Sciatic nerve (tissue), 2 donors: ENCODE measurements around the gene CYP2F1. TPM values are rescaled to one million over a fixed set of nuclear protein-coding genes. Genes with fewer than 3 reads are reported as not detected.
"Not testable (repeated sequence)": the region's sequence is repeated elsewhere in the genome, so short reads cannot be mapped to it uniquely, and the experiment has no call there.

Experiments used
- ATAC-seq: fragments of 200-7000 bp; cut with Tn5 transposase; one replicate; pipeline ENCODE4 v1.9.1; 2020; ENCODE audit warnings: mild to moderate bottlenecking, moderate library complexity
- DNase-seq: peaks from one replicate; pipeline ENCODE4 v3.0.0-alpha.2; 2020; ENCODE audit warnings: low spot score
- intact Hi-C: fragments of 100-400 bp; cut with DNase I; formaldehyde crosslinking; loops from one replicate; pipeline ENCODE4 v1.14.2; 2022
- total RNA-seq: library from RNA; stranded (reverse); fragmentation: NEBNext Ultra II Directional; extraction: Animal tissue kit (Norgen Biotek cat#: 25700); gene quantifications from one replicate; pipeline ENCODE4 v1.2.1, GENCODE V29; 2021
- donor health status: DM: no; HTN: no; CAD: no.
- donor health status: DM: no; HTN: no; CAD: no.

Gene CYP2F1, protein sequence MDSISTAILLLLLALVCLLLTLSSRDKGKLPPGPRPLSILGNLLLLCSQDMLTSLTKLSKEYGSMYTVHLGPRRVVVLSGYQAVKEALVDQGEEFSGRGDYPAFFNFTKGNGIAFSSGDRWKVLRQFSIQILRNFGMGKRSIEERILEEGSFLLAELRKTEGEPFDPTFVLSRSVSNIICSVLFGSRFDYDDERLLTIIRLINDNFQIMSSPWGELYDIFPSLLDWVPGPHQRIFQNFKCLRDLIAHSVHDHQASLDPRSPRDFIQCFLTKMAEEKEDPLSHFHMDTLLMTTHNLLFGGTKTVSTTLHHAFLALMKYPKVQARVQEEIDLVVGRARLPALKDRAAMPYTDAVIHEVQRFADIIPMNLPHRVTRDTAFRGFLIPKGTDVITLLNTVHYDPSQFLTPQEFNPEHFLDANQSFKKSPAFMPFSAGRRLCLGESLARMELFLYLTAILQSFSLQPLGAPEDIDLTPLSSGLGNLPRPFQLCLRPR
- total RNA-seq, result not detected

- peak; percentile 32 for DNase-seq
- intact Hi-C loops, result no loop called here
- no peak for ATAC-seq
Observed at GRCh38 chr19:41114132-41114531, at the start of gene CYP2F1. Gene CYP2F1, plus strand, starts transcription at chr19:41114432. Its CDS starts 1,757 bp downstream, at chr19:41116189.

GRCh38 chr19:41064974-41065569, 49.2 kb upstream of the CYP2F1 start:
- ATAC-seq, result no peak
- no peak for DNase-seq
- intact Hi-C loops, result no loop called here

DNA sequence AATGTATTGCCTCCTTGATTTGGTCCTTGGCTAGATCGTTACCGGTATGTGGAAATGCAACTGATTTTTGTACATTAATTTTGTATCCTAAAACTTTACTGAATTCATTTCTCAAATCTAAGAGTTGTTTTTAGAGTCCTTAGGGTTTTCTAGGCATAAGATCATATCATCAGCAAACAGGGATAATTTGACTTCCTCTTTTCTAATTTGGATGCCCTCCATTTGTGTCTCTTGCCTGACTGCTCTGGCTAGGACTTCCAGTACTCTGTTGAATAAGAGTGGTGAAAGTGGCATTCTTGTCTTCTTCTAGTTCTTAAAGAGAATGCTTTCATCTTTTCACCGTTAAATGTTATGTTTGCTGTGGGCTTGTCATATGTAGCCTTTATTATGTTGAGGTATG, 37.9 kb upstream of the CYP2F1 start:
- intact Hi-C loops, result no loop called here
- ATAC-seq (no peak), DNase-seq (no peak)

DNA sequence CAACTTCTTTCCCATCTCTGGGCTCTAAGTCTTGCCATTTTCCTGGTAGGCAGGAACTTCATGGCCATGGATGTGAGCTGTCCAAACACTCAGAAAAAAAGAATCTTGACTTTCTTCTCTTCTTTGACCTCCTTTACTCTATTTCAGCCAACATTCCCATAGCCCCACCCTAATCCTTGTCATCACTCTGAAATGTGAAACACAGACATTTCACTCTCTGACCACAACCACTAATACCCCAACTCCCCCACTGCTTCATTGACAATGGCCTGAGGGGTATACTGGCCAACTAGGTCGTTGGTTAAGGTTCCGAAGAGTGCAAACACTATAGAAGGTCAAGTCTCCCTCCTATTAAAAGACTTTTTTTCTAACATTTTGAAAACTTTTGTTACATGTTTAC, 30.7 kb upstream of the CYP2F1 start:
- DNase-seq (no peak), ATAC-seq (no peak)
- intact Hi-C loops, result no loop called here

DNA sequence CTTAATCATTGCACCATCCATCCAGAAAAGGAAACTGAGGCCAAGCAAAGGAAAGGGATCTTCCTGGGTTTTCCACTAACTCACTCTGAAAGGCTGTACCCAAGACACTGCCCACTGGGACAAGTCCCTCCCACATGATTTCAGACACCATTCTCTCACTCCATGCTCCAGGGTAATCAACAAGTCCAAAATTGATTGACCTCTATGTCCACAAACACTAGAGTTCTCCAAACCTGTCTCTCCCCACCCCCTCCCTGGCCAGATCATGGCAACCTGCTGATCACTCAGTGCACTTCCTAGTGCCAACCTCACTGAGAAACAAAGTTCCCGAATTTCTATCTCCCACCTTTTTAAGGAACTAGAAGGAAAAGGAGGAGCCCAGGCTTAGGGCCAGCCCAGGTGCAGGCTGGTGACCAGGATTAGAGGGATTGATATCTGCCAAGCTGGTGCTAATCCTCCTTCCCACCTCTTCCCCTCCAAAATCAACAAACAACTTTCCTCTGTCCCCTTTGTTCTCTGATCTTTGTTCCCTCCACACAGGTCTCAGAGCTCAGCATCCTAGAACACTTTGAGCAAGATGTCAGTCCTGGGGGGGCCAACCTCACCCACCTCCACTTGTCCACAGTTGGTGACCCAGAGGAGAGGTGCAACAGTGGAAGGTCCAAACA, 28.4 kb upstream of the CYP2F1 start:
- ATAC-seq (no peak), DNase-seq (no peak)
- intact Hi-C loops, result loop anchor here (1.0 kb wide), 1 partner anchor 11 kb away; no protein-coding TSS in a partner anchor

DNA sequence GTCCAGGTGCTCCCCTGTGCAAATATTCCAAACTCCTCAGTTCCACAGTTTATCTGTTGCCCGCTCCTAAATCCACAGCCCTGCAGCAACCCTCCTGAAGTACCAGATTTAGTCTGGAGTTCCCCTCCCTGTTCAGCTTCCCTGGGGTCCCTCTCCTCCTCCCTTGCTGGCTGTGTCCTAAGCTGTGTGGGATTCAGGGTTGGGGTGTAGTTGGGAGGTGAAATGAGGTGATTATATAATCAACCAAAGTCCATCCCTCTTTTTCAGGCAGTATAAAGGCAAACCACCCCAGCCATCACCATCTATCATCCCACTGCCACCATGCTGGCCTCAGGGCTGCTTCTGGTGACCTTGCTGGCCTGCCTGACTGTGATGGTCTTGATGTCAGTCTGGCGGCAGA, 26.1 kb upstream of the CYP2F1 start, which contains the start of gene CYP2A13:
Gene CYP2A13 (plus strand): TSS at position 301 of the 400 bp plus-strand sequence. CDS start 21 bp downstream, at position 322.
- no peak for DNase-seq
- ATAC-seq, result no peak
- intact Hi-C loops, result no loop called here

DNA sequence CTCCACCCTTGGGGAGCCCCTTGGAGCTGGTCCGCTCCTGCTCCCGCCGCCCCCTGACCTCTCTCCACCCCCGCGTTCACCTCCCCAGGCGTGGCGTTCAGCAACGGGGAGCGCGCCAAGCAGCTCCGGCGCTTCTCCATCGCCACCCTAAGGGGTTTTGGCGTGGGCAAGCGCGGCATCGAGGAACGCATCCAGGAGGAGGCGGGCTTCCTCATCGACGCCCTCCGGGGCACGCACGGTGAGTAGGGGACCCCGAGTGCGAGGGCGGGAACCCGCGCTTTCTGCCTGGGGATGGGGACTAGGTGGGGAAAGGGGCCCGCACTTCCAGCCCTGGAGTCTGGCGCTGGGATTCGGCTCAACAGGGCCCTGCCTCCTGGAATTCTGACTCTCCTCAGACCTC, 24.3 kb upstream of the CYP2F1 start:
- intact Hi-C loops, result no loop called here
- no peak for ATAC-seq
- DNase-seq, result no peak

- intact Hi-C loops, result no loop called here
- DNase-seq (no peak), ATAC-seq (no peak)
Observed at GRCh38 chr19:41095703-41096102, 18.5 kb upstream of the CYP2F1 start.

GRCh38 chr19:41096353-41096752, 17.9 kb upstream of the CYP2F1 start:
- DNase-seq (no peak), ATAC-seq (no peak)
- intact Hi-C loops, result no loop called here

GRCh38 chr19:41097302-41097701, 16.9 kb upstream of the CYP2F1 start:
- DNase-seq, result no peak
- intact Hi-C loops, result no loop called here
- ATAC-seq, result no peak

DNA sequence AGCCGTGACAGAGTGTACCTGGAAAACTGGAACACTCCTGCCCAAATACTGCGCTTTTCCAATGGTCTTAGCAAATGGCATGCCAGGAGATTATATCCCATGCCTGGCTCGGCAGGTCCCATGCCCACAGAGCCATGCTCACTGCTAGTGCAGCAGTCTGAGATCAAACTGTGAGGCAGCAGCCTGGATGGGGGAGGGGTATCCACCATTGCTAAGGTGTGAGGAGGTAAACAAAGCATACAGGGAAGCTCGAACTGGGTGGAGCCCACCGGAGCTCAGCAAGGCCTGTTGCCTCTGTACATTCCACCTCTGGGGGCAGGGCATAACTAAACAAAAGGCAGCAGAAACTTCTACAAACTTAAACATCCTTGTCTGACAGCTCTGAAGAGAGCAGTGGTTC, 15.5 kb upstream of the CYP2F1 start:
- ATAC-seq, result no peak
- intact Hi-C loops, result no loop called here

GRCh38 chr19:41102210-41102609, 12.0 kb upstream of the CYP2F1 start:
- DNase-seq, ATAC-seq, intact Hi-C loops: not testable (repeated sequence)

More for the DNA sequence above, 15.5 kb upstream of the CYP2F1 start:
- DNase-seq, result no peak

GRCh38 chr19:41106177-41106576, 8.1 kb upstream of the CYP2F1 start:
- no peak for DNase-seq
- intact Hi-C loops, result no loop called here
- no peak for ATAC-seq

GRCh38 chr19:41111296-41111695, 2.9 kb upstream of the CYP2F1 start:
- ATAC-seq (no peak), DNase-seq (no peak)
- intact Hi-C loops, result no loop called here

GRCh38 chr19:41111750-41112295, 2.4 kb upstream of the CYP2F1 start:
- DNase-seq (no peak), ATAC-seq (no peak)
- intact Hi-C loops, result no loop called here

- peak; percentile 51 for DNase-seq
- intact Hi-C loops, result no loop called here
- ATAC-seq, result no peak
Observed at GRCh38 chr19:41112728-41113290, 1.4 kb upstream of the CYP2F1 start.

GRCh38 chr19:41116261-41116660, 2.0 kb downstream of the CYP2F1 start:
- intact Hi-C loops, result no loop called here
- no peak for ATAC-seq
- no peak for DNase-seq

DNA sequence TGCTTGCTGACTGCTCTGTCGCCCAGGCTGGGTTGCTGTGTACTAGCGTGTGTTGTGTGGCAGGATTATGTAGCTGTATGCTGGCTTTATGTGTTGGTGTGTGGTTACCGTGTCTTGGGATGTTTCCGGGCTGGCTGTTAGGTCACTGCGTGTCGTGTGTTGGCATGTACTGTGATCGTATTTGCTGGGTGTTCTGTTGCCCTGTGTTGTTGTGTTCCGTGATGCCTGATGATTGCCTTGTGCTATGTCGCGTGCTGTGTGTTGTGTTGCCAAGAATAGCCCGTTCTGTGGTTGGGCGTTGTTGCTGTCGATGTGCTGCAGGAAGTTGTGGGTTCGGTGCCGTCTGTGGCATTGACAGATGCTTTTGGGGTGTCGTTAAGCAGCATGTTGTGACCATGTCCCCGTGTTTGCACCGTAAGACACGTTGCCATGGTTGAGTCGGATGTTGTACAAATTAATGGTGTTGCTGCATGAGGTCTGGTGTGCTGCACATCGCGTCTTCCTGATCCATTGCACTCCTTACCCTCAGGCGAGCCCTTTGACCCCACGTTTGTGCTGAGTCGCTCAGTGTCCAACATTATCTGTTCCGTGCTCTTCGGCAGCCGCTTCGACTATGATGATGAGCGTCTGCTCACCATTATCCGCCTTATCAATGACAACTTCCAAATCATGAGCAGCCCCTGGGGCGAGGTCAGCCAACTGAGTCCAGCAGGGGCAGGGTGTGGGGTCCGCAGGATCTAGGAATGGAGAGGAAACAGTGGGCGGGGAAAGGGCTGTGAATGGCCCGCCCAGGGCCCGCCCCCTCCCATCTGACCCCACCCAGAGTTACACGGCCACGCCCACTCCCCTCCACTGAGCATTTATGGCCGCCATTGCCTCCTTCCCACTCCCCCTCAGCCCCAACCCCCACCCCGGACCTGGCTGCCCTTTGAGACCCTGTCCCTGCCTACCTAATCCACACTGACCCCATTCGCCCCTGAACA, 7.0 kb downstream of the CYP2F1 start:
- intact Hi-C loops, ATAC-seq, DNase-seq: not testable (repeated sequence)
